ENCODE data around the gene SLC5A7. TPM values are rescaled to one million over a fixed set of nuclear protein-coding genes. Genes with fewer than 3 reads are reported as not detected.

Gene SLC5A7
- total RNA-seq: not detected in 2 replicates

GRCh38 chr2:107986278-107987217 is at the start of gene SLC5A7:
SLC5A7 (plus strand) TSS chr2:107986524; CDS start chr2:107988156, 1,632 bp downstream.

Other genes with a start within 250 kb of the SLC5A7 start
- gene RGPD4, start 159.6 kb upstream of the SLC5A7 start, total RNA-seq: not detected in 2 replicates